HepG2 (cell line): Measurements from ENCODE around the gene GPR183. TPM values are rescaled to one million over a fixed set of nuclear protein-coding genes. Genes with fewer than 3 reads are reported as not detected.

Experiments
- ATAC-seq: fragments of 200-7000 bp; cut with Tn5 transposase; 3 replicates; pipeline ENCODE4 v1.9.1; 2020; ENCODE audit warnings: mild to moderate bottlenecking, moderate library complexity
- BruUV-seq: library from RNA; stranded (reverse); fragments of 400-500 nt; replicated peaks from 2 replicates; lab custom pipeline; 2021; lab: Mats Ljungman, UMichigan
- CTCF ChIA-PET: fragments of 300-600 bp; formaldehyde crosslinking; extraction: SDS; loops from one replicate; lab custom pipeline; 2021; ENCODE audit warnings: low total read pairs, inconsistent platforms, low intra/inter-chr PET ratio; lab: Yijun Ruan, JAX
- POLR2A ChIA-PET: fragments of 350-600 bp; sonication (Branson Sonifier 250); formaldehyde crosslinking; loops from one replicate; lab custom pipeline; 2020; ENCODE audit warnings: antibody characterized with exemption, inconsistent platforms; lab: Yijun Ruan, JAX
- DNase-seq: peaks from one replicate; pipeline ENCODE4 v3.0.0-alpha.2; 2015; ENCODE audit warnings: low spot score
- FAIRE-seq: peaks from 3 replicates; lab custom pipeline; 2011; peaks lifted over from hg19 to GRCh38; lab: Jason Lieb, UNC
- H2AFZ ChIP-seq: one replicate; pipeline ENCODE4 v1.6.1; 2011; ENCODE audit warnings: low read length, inconsistent platforms
- H3K27ac ChIP-seq: fragments of 300-600 bp; 3 replicates; pipeline ENCODE4 v1.8.0; 2011; ENCODE audit warnings: mixed run types, mild to moderate bottlenecking, mixed read lengths, low read length, inconsistent platforms; ENCODE audit not compliant: insufficient read depth; ENCODE audit errors: extremely low read length
- H3K27me3 ChIP-seq, 2 experiments: fragments of 200-600 bp in 1 of 2; 2 replicates in 1 of 2; 3 replicates in 1 of 2; pipeline versions ENCODE4 v1.6.0 to v1.8.0; 2011; ENCODE audit warnings: low read length in 2 of 2, mild to moderate bottlenecking in 2 of 2, moderate library complexity in 2 of 2, inconsistent platforms in 1 of 2; ENCODE audit not compliant: insufficient read depth in 2 of 2, control insufficient read depth in 1 of 2
- H3K36me3 ChIP-seq, 2 experiments: fragments of 200-600 bp in 1 of 2; replicated peaks in 1 of 2; 2 replicates in 1 of 2; 3 replicates in 1 of 2; pipeline versions ENCODE4 v1.5.1 to v1.8.0; 2011; ENCODE audit warnings: low read length in 2 of 2, inconsistent platforms in 1 of 2; ENCODE audit not compliant: insufficient read depth in 2 of 2, control insufficient read depth in 1 of 2
- H3K4me1 ChIP-seq: 2 replicates; pipeline ENCODE4 v1.5.1; 2012; ENCODE audit warnings: low read length, inconsistent platforms; ENCODE audit not compliant: insufficient read depth
- H3K4me2 ChIP-seq: 2 replicates; pipeline ENCODE4 v1.6.0; 2011; ENCODE audit warnings: low read depth, low read length, inconsistent platforms
- H3K4me3 ChIP-seq, 3 experiments: fragments of 200-600 bp in 1 of 3; sonication (generic), shearing (Covaris generic) in 1 of 3; replicated peaks in 1 of 3; 2 replicates each; pipeline ENCODE4 v1.5.1; 2011 to 2016; ENCODE audit warnings: low read length in 3 of 3, inconsistent platforms in 2 of 3, low read depth in 2 of 3, mild to moderate bottlenecking in 2 of 3, control low read depth in 1 of 3, mixed read lengths in 1 of 3; ENCODE audit not compliant: insufficient read depth in 1 of 3
- H3K79me2 ChIP-seq: one replicate; pipeline ENCODE4 v1.6.1; 2011; ENCODE audit warnings: low read length, inconsistent platforms; ENCODE audit not compliant: insufficient read depth
- H3K9ac ChIP-seq: 2 replicates; pipeline ENCODE4 v1.6.0; 2011; ENCODE audit warnings: mild to moderate bottlenecking, low read depth, low read length, inconsistent platforms; ENCODE audit not compliant: insufficient read depth
- H3K9me3 ChIP-seq: 2 replicates; pipeline ENCODE4 v1.5.1; 2012; ENCODE audit warnings: mild to moderate bottlenecking, low read length
- H4K20me1 ChIP-seq: 2 replicates; pipeline ENCODE4 v1.6.0; 2011; ENCODE audit warnings: inconsistent platforms, mild to moderate bottlenecking, low read length, moderate library complexity; ENCODE audit not compliant: insufficient read depth
- BORCS8-MEF2B ChIP-seq: sonication (generic); formaldehyde crosslinking; IDR thresholded peaks from 2 replicates; pipeline ENCODE4 v1.8.0; 2022; ENCODE audit warnings: mild to moderate bottlenecking, missing genetic modification reagents
- DMAP1 ChIP-seq: IDR thresholded peaks from 2 replicates; pipeline ENCODE4 v1.6.1; 2016
- EP300 ChIP-seq, 3 experiments: sonication (generic) in 1 of 3; formaldehyde crosslinking in 1 of 3; IDR thresholded peaks; 2 replicates each; pipeline versions ENCODE4 v1.5.1 to v1.6.1; 2011 to 2020; ENCODE audit warnings: low read depth in 2 of 3, low read length in 2 of 3, borderline replicate concordance in 1 of 3, improper control_type of control experiment in 1 of 3, mild to moderate bottlenecking in 1 of 3, missing genetic modification reagents in 1 of 3, moderate library complexity in 1 of 3
- FLYWCH1 ChIP-seq: sonication (generic); formaldehyde crosslinking; IDR thresholded peaks from 2 replicates; pipeline ENCODE4 v1.8.1; 2023; ENCODE audit warnings: mild to moderate bottlenecking, missing genetic modification reagents
- FOXJ3 ChIP-seq: sonication (generic); formaldehyde crosslinking; IDR thresholded peaks from 2 replicates; pipeline ENCODE4 v1.4.0; 2020; ENCODE audit warnings: missing genetic modification reagents, mild to moderate bottlenecking, borderline replicate concordance
- GFI1 ChIP-seq: sonication (generic); formaldehyde crosslinking; IDR thresholded peaks from 2 replicates; pipeline ENCODE4 v1.5.0; 2020; ENCODE audit warnings: missing genetic modification reagents, mild to moderate bottlenecking, borderline replicate concordance
- HMGXB4 ChIP-seq, 2 experiments: sonication (generic) in 1 of 2; formaldehyde crosslinking in 1 of 2; IDR thresholded peaks; 2 replicates each; pipeline versions ENCODE4 v1.4.0 to v1.6.1; 2018 to 2020; ENCODE audit warnings: missing genetic modification reagents in 2 of 2, borderline replicate concordance in 1 of 2, low read depth in 1 of 2, mild to moderate bottlenecking in 1 of 2, missing biosample characterization in 1 of 2
- HOXD1 ChIP-seq: sonication (generic); formaldehyde crosslinking; IDR thresholded peaks from 2 replicates; pipeline ENCODE4 v1.5.0; 2020; ENCODE audit warnings: missing genetic modification reagents
- MLX ChIP-seq: IDR thresholded peaks from 2 replicates; pipeline ENCODE4 v1.6.1; 2016
- NR2C2 ChIP-seq: sonication (generic); formaldehyde crosslinking; IDR thresholded peaks from 2 replicates; pipeline ENCODE4 v1.4.0; 2020; ENCODE audit warnings: missing genetic modification reagents, mild to moderate bottlenecking, moderate library complexity, borderline replicate concordance
- PHB2 ChIP-seq: fragments of 450-650 bp; IDR thresholded peaks from 2 replicates; pipeline ENCODE4 v1.6.1; 2018; ENCODE audit not compliant: partially characterized antibody
- TRIM22 ChIP-seq: fragments of 450-650 bp; IDR thresholded peaks from 2 replicates; pipeline ENCODE4 v1.6.1; 2017
- ZNF180 ChIP-seq: sonication (generic); formaldehyde crosslinking; IDR thresholded peaks from 2 replicates; pipeline ENCODE4 v1.4.0; 2020; ENCODE audit warnings: low read depth, missing genetic modification reagents, borderline replicate concordance
- ZNF280B ChIP-seq: sonication (generic); formaldehyde crosslinking; IDR thresholded peaks from 2 replicates; pipeline ENCODE4 v1.5.0; 2020; ENCODE audit warnings: missing genetic modification reagents, mild to moderate bottlenecking, borderline replicate concordance
- ZNF557 ChIP-seq: sonication (generic); formaldehyde crosslinking; IDR thresholded peaks from 2 replicates; pipeline ENCODE4 v1.4.0; 2020; ENCODE audit warnings: missing genetic modification reagents
- ZNF850 ChIP-seq: sonication (generic); formaldehyde crosslinking; conservative IDR thresholded peaks from 2 replicates; pipeline ENCODE4 v1.9.0; 2021; ENCODE audit warnings: mild to moderate bottlenecking, missing genetic modification reagents
- ZSCAN12 ChIP-seq: sonication (generic); formaldehyde crosslinking; IDR thresholded peaks from 2 replicates; pipeline ENCODE4 v1.9.0; 2021; ENCODE audit warnings: mild to moderate bottlenecking, missing genetic modification reagents
- WGBS: methylation state at CpG from one replicate; pipeline ENCODE4 v1.1.6; 2017; ENCODE audit warnings: low lambda C conversion rate; 5-methylcytosine and 5-hydroxymethylcytosine counted together
- in situ Hi-C: cut with HindIII; loops from 2 replicates; pipeline ENCODE4 v1.10.0; 2017; ENCODE audit warnings: low pct_unique_long_range_greater_than_20kb; ENCODE audit not compliant: extremely low pct_ligation_motif_present
- intact Hi-C: fragments of 100-400 bp; cut with micrococcal nuclease; formaldehyde crosslinking; loops from one replicate; pipeline ENCODE4 v1.10.0; 2022; ENCODE audit not compliant: unreplicated experiment
- polyA plus RNA-seq, 8 experiments: library from polyadenylated mRNA; depleted of rRNA in 3 of 8; stranded (reverse) in 7 of 8; unstranded in 1 of 8; fragments of >200 nt; fragmentation: Illumina TruSeq in 4 of 8; extraction: Trizol in 4 of 8; gene quantifications; 2 replicates each; pipeline versions ENCODE4 v1.2.1 to v1.2.3, GENCODE V29; 2011 to 2016; ENCODE audit warnings: low read depth in 4 of 8, missing spikeins in 1 of 8, mixed read lengths in 1 of 8; ENCODE audit not compliant: insufficient read depth in 1 of 8
- total RNA-seq, 5 experiments: library from RNA; depleted of rRNA; stranded (reverse); fragments of >200 nt; fragmentation: Illumina TruSeq; extraction: Trizol; gene quantifications; 2 replicates each; pipeline ENCODE4 v1.2.3, GENCODE V29; 2016; ENCODE audit warnings: low read depth in 1 of 5

Gene GPR183
- total and polyA plus RNA-seq, 2 of the 13 experiments (the other 11 are each of a cell fraction or from before 2014, with no cell fraction given): not detected

- Histone ChIP-seq H3K4me2 (no peak overlapping the region), H3K4me1 (peaks cover 30% of the 10 kb centered on the region), H3K27me3 (no peaks in the 10 kb centered on the region), H3K79me2 (no peaks in the 10 kb centered on the region), H3K4me3 (no peak overlapping the region), H3K27ac (no peak overlapping the region), H4K20me1 (peaks cover 8% of the 10 kb centered on the region; the same call in 1 of the 2 replicates), H3K9ac (no peak overlapping the region), H2AFZ (no peak overlapping the region), H3K9me3 (no peaks in the 10 kb centered on the region), H3K36me3 (peaks cover 1 to 9% of the 10 kb centered on the region in 2 experiments; a peak in 3 of 5 replicates)
- CTCF ChIA-PET: interaction anchor here (0.9 kb wide), 1 partner anchor 87 kb away, joined by 3 read pairs; no protein-coding TSS in a partner anchor
- no peak for FAIRE-seq
- intact Hi-C loops (no loop called here), in situ Hi-C loops (loop anchor here (5.0 to 10.0 kb wide), 2 partner anchors 86 to 172 kb away; no protein-coding TSS in a partner anchor)
- POLR2A ChIA-PET: no interaction called here
- 97% methylated on average over 7 of the region's 7 CpGs for WGBS
- TF ChIP-seq ZNF180 (CRISPR knock-in tag) (no peak), TRIM22 (no peak), NR2C2 (CRISPR knock-in tag) (no peak), HOXD1 (CRISPR knock-in tag) (no peak), ZNF280B (CRISPR knock-in tag) (no peak), FOXJ3 (CRISPR knock-in tag) (no peak), ZNF850 (CRISPR knock-in tag) (no peak), DMAP1 (CRISPR knock-in tag) (no peak), ZNF557 (CRISPR knock-in tag) (no peak), BORCS8-MEF2B (CRISPR knock-in tag) (no peak), MLX (CRISPR knock-in tag) (no peak), EP300 (IDR thresholded peaks at IDR 0.05; ENCODE audit: low read depth in 2 of 2, low read length in 2 of 2) (no peak), EP300 (CRISPR knock-in tag; IDR thresholded peaks at IDR 0.05; ENCODE audit: borderline replicate concordance) (no peak), HMGXB4 (CRISPR knock-in tag; IDR thresholded peaks at IDR 0.05; ENCODE audit: borderline replicate concordance in 1 of 2, low read depth in 1 of 2) (no peak), ZSCAN12 (CRISPR knock-in tag) (no peak), GFI1 (CRISPR knock-in tag) (no peak), PHB2 (no peak), FLYWCH1 (no peak)
- BruUV-seq: no TSS peak
- DNase-seq: no peak
- no peak for ATAC-seq
These were observed 43.9 kb downstream of the GPR183 start for GRCh38 chr13:99263126-99263785.
